ENCODE data around the gene SPTLC3. TPM values are rescaled to one million over a fixed set of nuclear protein-coding genes. Genes with fewer than 3 reads are reported as not detected.

The SPTLC3 gene
- total and polyA plus RNA-seq, 4 experiments from 2014 or later = 0.06 to 0.89 (median 0.33) TPM

GRCh38 chr20:13148402-13148801, 139.6 kb downstream of the SPTLC3 start:
- H3K36me3 Mint-ChIP-seq = no peaks in the 10 kb centered on the region
- no peak overlapping the region for H3K27ac Mint-ChIP-seq
- ChIA-PET POLR2A (ENCODE audit: partially characterized antibody) (no interaction called here), CTCF (ENCODE audit: partially characterized antibody) (no interaction called here)
- H3K27me3 Mint-ChIP-seq = peaks cover 15 to 21% of the 10 kb centered on the region in 2 donors
- H3K4me3 ChIP-seq (ENCODE audit: low read length in 2 of 2) = no peak overlapping the region
- no peak overlapping the region for H3K27ac ChIP-seq (ENCODE audit: low read depth, low read length)
- no peaks in the 10 kb centered on the region for H3K36me3 ChIP-seq (ENCODE audit: insufficient read depth, low read length)
- intact Hi-C loops (cut with micrococcal nuclease) = no loop called here
- no peak overlapping the region for H3K4me3 Mint-ChIP-seq
- H3K27me3 ChIP-seq (ENCODE audit: insufficient read depth, low read length) = no peaks in the 10 kb centered on the region
- H3K4me1 Mint-ChIP-seq = no peaks in the 10 kb centered on the region
- no peaks in the 10 kb centered on the region for H3K4me1 ChIP-seq (ENCODE audit: insufficient read depth, low read length)
- no peak for DNase-seq
- H3K9me3 Mint-ChIP-seq = peaks cover 0 to 4% (median 0%) of the 10 kb centered on the region in 8 donors
- no peaks in the 10 kb centered on the region for H3K9me3 ChIP-seq (ENCODE audit: control insufficient read depth in 1 of 2, low read length in 2 of 2)

GRCh38 chr20:13148961-13149360, 140.2 kb downstream of the SPTLC3 start:
- Mint-ChIP-seq H3K4me3 (no peak overlapping the region), H3K36me3 (no peaks in the 10 kb centered on the region), H3K27me3 (peaks cover 16 to 18% of the 10 kb centered on the region in 2 donors), H3K4me1 (no peaks in the 10 kb centered on the region), H3K9me3 (peaks cover 0 to under 1% (median 0%) of the 10 kb centered on the region in 8 donors), H3K27ac (no peak overlapping the region)
- H3K27ac ChIP-seq (ENCODE audit: low read depth, low read length) = no peak overlapping the region
- ChIA-PET POLR2A (ENCODE audit: partially characterized antibody) (no interaction called here), CTCF (ENCODE audit: partially characterized antibody) (no interaction called here)
- no peaks in the 10 kb centered on the region for H3K9me3 ChIP-seq (ENCODE audit: control insufficient read depth in 1 of 2, low read length in 2 of 2)
- H3K4me1 ChIP-seq (ENCODE audit: insufficient read depth, low read length) = no peaks in the 10 kb centered on the region
- no peaks in the 10 kb centered on the region for H3K27me3 ChIP-seq (ENCODE audit: insufficient read depth, low read length)
- DNase-seq = no peak
- intact Hi-C loops (cut with micrococcal nuclease) = no loop called here
- no peaks in the 10 kb centered on the region for H3K36me3 ChIP-seq (ENCODE audit: insufficient read depth, low read length)
- no peak overlapping the region for H3K4me3 ChIP-seq (ENCODE audit: low read length in 2 of 2)

- no peaks in the 10 kb centered on the region for H3K4me1 ChIP-seq (ENCODE audit: insufficient read depth, low read length)
- H3K9me3 Mint-ChIP-seq = no peaks in the 10 kb centered on the region
- intact Hi-C loops (cut with micrococcal nuclease) = no loop called here
- ChIA-PET CTCF (ENCODE audit: partially characterized antibody) (no interaction called here), POLR2A (ENCODE audit: partially characterized antibody) (no interaction called here)
- no peak overlapping the region for H3K4me3 Mint-ChIP-seq
- H3K4me3 ChIP-seq (ENCODE audit: low read length in 2 of 2) = no peak overlapping the region
- no peak for DNase-seq
- no peaks in the 10 kb centered on the region for H3K9me3 ChIP-seq (ENCODE audit: control insufficient read depth in 1 of 2, low read length in 2 of 2)
- H3K4me1 Mint-ChIP-seq = no peaks in the 10 kb centered on the region
- peaks cover 12 to 15% of the 10 kb centered on the region in 2 donors for H3K27me3 Mint-ChIP-seq
- no peaks in the 10 kb centered on the region for H3K36me3 Mint-ChIP-seq
- no peaks in the 10 kb centered on the region for H3K36me3 ChIP-seq (ENCODE audit: insufficient read depth, low read length)
- H3K27me3 ChIP-seq (ENCODE audit: insufficient read depth, low read length) = no peaks in the 10 kb centered on the region
- no peak overlapping the region for H3K27ac Mint-ChIP-seq
- H3K27ac ChIP-seq (ENCODE audit: low read depth, low read length) = no peak overlapping the region
Observed at GRCh38 chr20:13149371-13150105, 140.8 kb downstream of the SPTLC3 start.

GRCh38 chr20:13158369-13158768, 149.6 kb downstream of the SPTLC3 start:
- Mint-ChIP-seq H3K4me3 (no peak overlapping the region), H3K27me3 (peaks cover 2 to 4% of the 10 kb centered on the region in 2 donors), H3K4me1 (no peaks in the 10 kb centered on the region), H3K9me3 (peaks cover 0 to 5% (median 0%) of the 10 kb centered on the region in 8 donors), H3K36me3 (no peaks in the 10 kb centered on the region), H3K27ac (no peak overlapping the region)
- no peak for DNase-seq
- Histone ChIP-seq H3K27me3 (ENCODE audit: insufficient read depth, low read length) (no peaks in the 10 kb centered on the region), H3K36me3 (ENCODE audit: insufficient read depth, low read length) (no peaks in the 10 kb centered on the region), H3K27ac (ENCODE audit: low read depth, low read length) (no peak overlapping the region), H3K4me3 (ENCODE audit: low read length in 2 of 2) (no peak overlapping the region), H3K4me1 (ENCODE audit: insufficient read depth, low read length) (no peaks in the 10 kb centered on the region), H3K9me3 (ENCODE audit: control insufficient read depth in 1 of 2, low read length in 2 of 2) (no peaks in the 10 kb centered on the region)
- POLR2A ChIA-PET (ENCODE audit: partially characterized antibody) = no interaction called here
- CTCF ChIA-PET (ENCODE audit: partially characterized antibody) = interaction anchor here (0.8 kb wide), 1 partner anchor 12 kb away, joined by 3 read pairs; no protein-coding TSS in a partner anchor
- intact Hi-C loops (cut with micrococcal nuclease) = no loop called here

- CTCF ChIA-PET (ENCODE audit: partially characterized antibody) = no interaction called here
- no peak for DNase-seq
- H3K4me3 ChIP-seq (ENCODE audit: low read length in 2 of 2) = no peak overlapping the region
- H3K9me3 Mint-ChIP-seq = peaks cover 0 to 5% (median 0%) of the 10 kb centered on the region in 8 donors
- H3K36me3 Mint-ChIP-seq = no peaks in the 10 kb centered on the region
- H3K27ac Mint-ChIP-seq = no peak overlapping the region
- no peak overlapping the region for H3K27ac ChIP-seq (ENCODE audit: low read depth, low read length)
- no peaks in the 10 kb centered on the region for H3K27me3 ChIP-seq (ENCODE audit: insufficient read depth, low read length)
- no peaks in the 10 kb centered on the region for H3K4me1 ChIP-seq (ENCODE audit: insufficient read depth, low read length)
- intact Hi-C loops (cut with micrococcal nuclease) = no loop called here
- peaks cover 1 to 2% of the 10 kb centered on the region in 2 donors for H3K27me3 Mint-ChIP-seq
- no peaks in the 10 kb centered on the region for H3K36me3 ChIP-seq (ENCODE audit: insufficient read depth, low read length)
- no peaks in the 10 kb centered on the region for H3K4me1 Mint-ChIP-seq
- no peak overlapping the region for H3K4me3 Mint-ChIP-seq
- POLR2A ChIA-PET (ENCODE audit: partially characterized antibody) = no interaction called here
- no peaks in the 10 kb centered on the region for H3K9me3 ChIP-seq (ENCODE audit: control insufficient read depth in 1 of 2, low read length in 2 of 2)
Observed at GRCh38 chr20:13159889-13160288, 151.1 kb downstream of the SPTLC3 start.

- CTCF ChIA-PET (ENCODE audit: partially characterized antibody) = no interaction called here
- H3K36me3 Mint-ChIP-seq = no peaks in the 10 kb centered on the region
- intact Hi-C loops (cut with micrococcal nuclease) = no loop called here
Observed at GRCh38 chr20:13165203-13165602, 156.4 kb downstream of the SPTLC3 start.

GRCh38 chr20:13166011-13166410, 157.2 kb downstream of the SPTLC3 start:
- H3K27ac ChIP-seq (ENCODE audit: low read depth, low read length) = no peak overlapping the region
- CTCF ChIA-PET (ENCODE audit: partially characterized antibody) = no interaction called here
- no peak overlapping the region for H3K4me3 Mint-ChIP-seq
- H3K27me3 Mint-ChIP-seq = peaks cover under 1 to 3% of the 10 kb centered on the region in 2 donors
- H3K36me3 Mint-ChIP-seq = no peaks in the 10 kb centered on the region
- H3K4me1 ChIP-seq (ENCODE audit: insufficient read depth, low read length) = no peaks in the 10 kb centered on the region
- no peaks in the 10 kb centered on the region for H3K36me3 ChIP-seq (ENCODE audit: insufficient read depth, low read length)
- peaks cover 0 to under 1% (median 0%) of the 10 kb centered on the region in 8 donors for H3K9me3 Mint-ChIP-seq
- no peaks in the 10 kb centered on the region for H3K4me1 Mint-ChIP-seq
- H3K27ac Mint-ChIP-seq = no peak overlapping the region
- intact Hi-C loops (cut with micrococcal nuclease) = no loop called here
- no peak for DNase-seq
- POLR2A ChIA-PET (ENCODE audit: partially characterized antibody) = no interaction called here
- no peaks in the 10 kb centered on the region for H3K27me3 ChIP-seq (ENCODE audit: insufficient read depth, low read length)
- no peaks in the 10 kb centered on the region for H3K9me3 ChIP-seq (ENCODE audit: control insufficient read depth in 1 of 2, low read length in 2 of 2)
- no peak overlapping the region for H3K4me3 ChIP-seq (ENCODE audit: low read length in 2 of 2)

More at GRCh38 chr20:13165203-13165602, 156.4 kb downstream of the SPTLC3 start:
- Mint-ChIP-seq H3K27me3 (peaks cover 0 to 1% of the 10 kb centered on the region in 2 donors), H3K4me1 (no peaks in the 10 kb centered on the region), H3K9me3 (peaks cover 0 to 1% (median 0%) of the 10 kb centered on the region in 8 donors), H3K27ac (no peak overlapping the region), H3K4me3 (no peak overlapping the region)
- Histone ChIP-seq H3K27me3 (ENCODE audit: insufficient read depth, low read length) (no peaks in the 10 kb centered on the region), H3K4me3 (ENCODE audit: low read length in 2 of 2) (no peak overlapping the region), H3K9me3 (ENCODE audit: control insufficient read depth in 1 of 2, low read length in 2 of 2) (no peaks in the 10 kb centered on the region), H3K27ac (ENCODE audit: low read depth, low read length) (no peak overlapping the region), H3K4me1 (ENCODE audit: insufficient read depth, low read length) (no peaks in the 10 kb centered on the region), H3K36me3 (ENCODE audit: insufficient read depth, low read length) (no peaks in the 10 kb centered on the region)
- DNase-seq = no peak
- POLR2A ChIA-PET (ENCODE audit: partially characterized antibody) = no interaction called here

All from CD4-positive, alpha-beta memory T cell (primary cell).